ENCODE results near the gene NT5M. TPM values are rescaled to one million over a fixed set of nuclear protein-coding genes. Genes with fewer than 3 reads are reported as not detected.

The NT5M gene
- total RNA-seq, 1 experiment from 2014 or later = 10.8 TPM

- H3K27me3 Mint-ChIP-seq (ENCODE audit: low read depth) = no peaks in the 10 kb centered on the region
- no peak overlapping the region for H3K4me3 Mint-ChIP-seq
- peaks cover 8% of the 10 kb centered on the region for H3K9me3 Mint-ChIP-seq
- ATAC-seq (no peak), DNase-seq (ENCODE audit: low spot score) (no peak)
- no peak for TF ChIP-seq ATF1 (CRISPR knock-in tag; IDR thresholded peaks at IDR 0.05)
- no peak for TF ChIP-seq ELF4 (CRISPR knock-in tag; IDR thresholded peaks at IDR 0.05; ENCODE audit: low read depth)
- TF ChIP-seq AFF4 (CRISPR knock-in tag; IDR thresholded peaks at IDR 0.05; ENCODE audit: borderline replicate concordance) = no peak
- TF ChIP-seq ZNF138 (CRISPR knock-in tag; conservative IDR thresholded peaks at IDR 0.05) = no peak
- no peak for TF ChIP-seq ZNF416 (CRISPR knock-in tag; IDR thresholded peaks at IDR 0.05)
- no peak for TF ChIP-seq OVOL2 (CRISPR knock-in tag; IDR thresholded peaks at IDR 0.05; ENCODE audit: borderline replicate concordance)
- TF ChIP-seq TEAD4 (CRISPR knock-in tag; IDR thresholded peaks at IDR 0.05) = no peak
- TF ChIP-seq IRF2 (CRISPR knock-in tag; IDR thresholded peaks at IDR 0.05; ENCODE audit: borderline replicate concordance, low read depth) = no peak
- no peak for TF ChIP-seq HMGXB4 (CRISPR knock-in tag; IDR thresholded peaks at IDR 0.05)
- TF ChIP-seq ZNF396 (CRISPR knock-in tag; IDR thresholded peaks at IDR 0.05; ENCODE audit: borderline replicate concordance) = no peak
- TF ChIP-seq NR2C2 (CRISPR knock-in tag; IDR thresholded peaks at IDR 0.05) = no peak
- no peak for TF ChIP-seq ETV6 (CRISPR knock-in tag; IDR thresholded peaks at IDR 0.05)
- no peak for TF ChIP-seq FOXP1 (CRISPR knock-in tag; IDR thresholded peaks at IDR 0.05; ENCODE audit: borderline replicate concordance)
- H3K4me1 Mint-ChIP-seq = peaks cover 13% of the 10 kb centered on the region
- ChIA-PET POLR2A (no interaction called here), CTCF (interaction anchor here (0.8 to 1.1 kb wide), 2 partner anchors 34 to 45 kb away, joined by 3 to 4 read pairs; partner anchors contain the start of gene COPS3)
- H3K27ac Mint-ChIP-seq = 0 out of 2 replicates have a peak overlapping the region, but pooled peaks have one; percentile 1
- H3K36me3 Mint-ChIP-seq = peaks cover 22% of the 10 kb centered on the region
Measured at GRCh38 chr17:17314501-17315071, 11.4 kb downstream of the NT5M start.

GRCh38 chr17:17315142-17315821, 12.1 kb downstream of the NT5M start:
- H3K27ac Mint-ChIP-seq = peak overlapping the region; percentile 29; the same call in 1 of the 2 replicates
- POLR2A ChIA-PET = no interaction called here
- no peak overlapping the region for H3K4me3 Mint-ChIP-seq

More at GRCh38 chr17:17315142-17315821, 12.1 kb downstream of the NT5M start:
- Mint-ChIP-seq H3K9me3 (peaks cover 8% of the 10 kb centered on the region), H3K36me3 (peaks cover 18% of the 10 kb centered on the region), H3K27me3 (ENCODE audit: low read depth) (no peaks in the 10 kb centered on the region), H3K4me1 (peaks cover 13% of the 10 kb centered on the region)
- TF ChIP-seq ZMAT4 (CRISPR knock-in tag; IDR thresholded peaks at IDR 0.05) (no peak), SOX15 (CRISPR knock-in tag; IDR thresholded peaks at IDR 0.05) (no peak)
- no peak for DNase-seq (ENCODE audit: low spot score)
- CTCF ChIA-PET = interaction anchor here (0.7 to 0.8 kb wide), 2 partner anchors 46 to 181 kb away, joined by 4 read pairs; partner anchors contain the start of gene RASD1
- ATAC-seq = no peak
